Body of pancreas (tissue), 4 donors: ENCODE data around the gene MCM10.

ENCODE experiments used
- POLR2A ChIP-seq, 3 donors: fragments of 450-650 bp; IDR thresholded peaks; one replicate each; pipeline ENCODE4 v1.6.1; 2016; ENCODE audit warnings: antibody characterized with exemption in 3 of 3, mild to moderate bottlenecking in 2 of 3
- TF ChIP-seq, protein P1 (sequence below), 7 experiments: fragments of 450-650 bp in 4 of 7; fragments of 200-600 bp in 3 of 7; sonication (generic) in 3 of 7; IDR thresholded peaks; one replicate each; pipeline ENCODE4 v1.5.1; 2016 to 2019; ENCODE audit warnings: antibody characterized with exemption in 7 of 7

DNA sequence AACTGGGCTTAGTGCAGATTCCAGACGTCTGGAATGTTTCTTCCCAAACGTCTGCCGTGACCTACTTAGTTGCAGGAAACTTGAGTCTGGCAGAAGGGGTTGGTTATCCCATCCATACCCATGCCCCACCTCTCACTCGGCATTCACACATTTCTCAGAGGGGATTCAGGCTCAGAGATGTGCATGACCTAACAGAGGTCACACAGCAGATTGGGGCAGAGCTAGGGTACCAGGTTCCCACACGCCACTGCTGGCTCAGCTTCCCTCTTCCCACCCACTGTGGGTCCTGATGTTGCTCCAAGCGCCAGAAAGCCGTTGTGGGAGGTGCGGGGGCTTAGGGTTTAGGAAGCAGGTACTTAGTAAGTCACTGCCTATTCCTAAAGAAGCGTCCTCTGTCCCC lies 69.8 kb downstream of the MCM10 start:
- TF ChIP-seq, protein P1, sequence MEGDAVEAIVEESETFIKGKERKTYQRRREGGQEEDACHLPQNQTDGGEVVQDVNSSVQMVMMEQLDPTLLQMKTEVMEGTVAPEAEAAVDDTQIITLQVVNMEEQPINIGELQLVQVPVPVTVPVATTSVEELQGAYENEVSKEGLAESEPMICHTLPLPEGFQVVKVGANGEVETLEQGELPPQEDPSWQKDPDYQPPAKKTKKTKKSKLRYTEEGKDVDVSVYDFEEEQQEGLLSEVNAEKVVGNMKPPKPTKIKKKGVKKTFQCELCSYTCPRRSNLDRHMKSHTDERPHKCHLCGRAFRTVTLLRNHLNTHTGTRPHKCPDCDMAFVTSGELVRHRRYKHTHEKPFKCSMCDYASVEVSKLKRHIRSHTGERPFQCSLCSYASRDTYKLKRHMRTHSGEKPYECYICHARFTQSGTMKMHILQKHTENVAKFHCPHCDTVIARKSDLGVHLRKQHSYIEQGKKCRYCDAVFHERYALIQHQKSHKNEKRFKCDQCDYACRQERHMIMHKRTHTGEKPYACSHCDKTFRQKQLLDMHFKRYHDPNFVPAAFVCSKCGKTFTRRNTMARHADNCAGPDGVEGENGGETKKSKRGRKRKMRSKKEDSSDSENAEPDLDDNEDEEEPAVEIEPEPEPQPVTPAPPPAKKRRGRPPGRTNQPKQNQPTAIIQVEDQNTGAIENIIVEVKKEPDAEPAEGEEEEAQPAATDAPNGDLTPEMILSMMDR (IDR thresholded peaks at IDR 0.05): no peak
- TF ChIP-seq POLR2A (IDR thresholded peaks at IDR 0.05): no peak
